Gastrocnemius medialis (tissue), 4 donors: ENCODE results near the gene ADAMTSL1. TPM values are rescaled to one million over a fixed set of nuclear protein-coding genes. Genes with fewer than 3 reads are reported as not detected.

Experiments
- ATAC-seq, 2 donors: fragments of 150-250 bp; one replicate each; pipeline ENCODE4 v1.9.1; 2016
- DNase-seq, 2 donors: peaks; one replicate each; pipeline ENCODE4 v3.0.0-alpha.2; 2019
- H3K27ac ChIP-seq, 4 donors: fragments of 200-600 bp; sonication (generic); 1 replicate in 1 of 4; 2 replicates in 3 of 4; pipeline ENCODE4 v1.5.1; 2016 to 2018; ENCODE audit warnings: mild to moderate bottlenecking in 2 of 4, moderate library complexity in 1 of 4
- H3K27me3 ChIP-seq, 3 donors: fragments of 200-600 bp; sonication (generic) in 2 of 3; 1 replicate in 1 of 3; 2 replicates in 2 of 3; pipeline versions ENCODE4 v1.5.1 to v1.6.0; 2016 to 2019; ENCODE audit warnings: mild to moderate bottlenecking in 1 of 3, moderate library complexity in 1 of 3
- H3K36me3 ChIP-seq, 2 donors: fragments of 200-600 bp; sonication (generic) in 1 of 2; one replicate each; pipeline ENCODE4 v1.5.1; 2017 to 2018
- H3K4me1 ChIP-seq, 2 donors: fragments of 200-600 bp; sonication (generic) in 1 of 2; one replicate each; pipeline ENCODE4 v1.5.1; 2016 to 2017; ENCODE audit warnings: mild to moderate bottlenecking in 2 of 2
- H3K4me3 ChIP-seq, 4 donors: fragments of 200-600 bp; sonication (generic) in 3 of 4; 1 replicate in 1 of 4; 2 replicates in 3 of 4; pipeline ENCODE4 v1.5.1; 2016 to 2019; ENCODE audit warnings: mild to moderate bottlenecking in 2 of 4
- H3K9me3 ChIP-seq, 3 donors: fragments of 200-600 bp; sonication (generic) in 2 of 3; 1 replicate in 1 of 3; 2 replicates in 2 of 3; pipeline ENCODE4 v1.5.1; 2016 to 2019
- CTCF ChIP-seq, 5 experiments: fragments of 450-650 bp in 3 of 5; fragments of 200-600 bp in 2 of 5; sonication (generic) in 2 of 5; IDR thresholded peaks in 4 of 5; conservative IDR thresholded peaks in 1 of 5; 1 replicate in 4 of 5; 2 replicates in 1 of 5; pipeline ENCODE4 v1.5.1; 2016 to 2019; ENCODE audit warnings: antibody characterized with exemption in 5 of 5, mild to moderate bottlenecking in 3 of 5, moderate library complexity in 3 of 5
- POLR2A ChIP-seq, 2 donors: fragments of 450-650 bp; IDR thresholded peaks; one replicate each; pipeline ENCODE4 v1.6.1; 2017; ENCODE audit warnings: antibody characterized with exemption in 2 of 2, mild to moderate bottlenecking in 2 of 2, moderate library complexity in 2 of 2
- in situ Hi-C, 4 donors: fragments of 200-750 bp; cut with MboI; loops; one replicate each; pipeline versions ENCODE4 v1.15.0 to v1.8.0; 2017; ENCODE audit warnings: low sequenced_read_pairs in 4 of 4
- intact Hi-C: fragments of 100-400 bp; cut with DNase I; formaldehyde crosslinking; loops from one replicate; pipeline ENCODE4 v1.15.1; 2023; ENCODE audit warnings: low total_unique reads
- total RNA-seq, 4 donors: library from RNA; depleted of rRNA; stranded (reverse); fragments of >200 nt; gene quantifications; one replicate each; pipeline versions ENCODE4 v1.1.0 to v1.2.3, GENCODE V29; 2016

Gene ADAMTSL1
- total RNA-seq, 4 donors from 2014 or later: 0.05 to 0.58 (median 0.28) TPM

GRCh38 chr9:18467696-18468095 is 6.3 kb upstream of the ADAMTSL1 start:
- in situ Hi-C loops (no loop called here), intact Hi-C loops (no loop called here)
- Histone ChIP-seq H3K4me3 (no peak overlapping the region), H3K36me3 (no peaks in the 10 kb centered on the region), H3K27ac (no peak overlapping the region), H3K4me1 (no peaks in the 10 kb centered on the region), H3K9me3 (no peaks in the 10 kb centered on the region), H3K27me3 (no peaks in the 10 kb centered on the region)
- TF ChIP-seq CTCF (IDR thresholded peaks at IDR 0.05 in 4 of 5, conservative IDR thresholded peaks at IDR 0.05 in 1 of 5): no peak
- no peak for TF ChIP-seq POLR2A (IDR thresholded peaks at IDR 0.05)
- no peak for DNase-seq
- ATAC-seq: no peak

GRCh38 chr9:18472435-18472834 is 1.5 kb upstream of the ADAMTSL1 start:
- H3K9me3 ChIP-seq: no peaks in the 10 kb centered on the region
- peaks cover 0 to 7% of the 10 kb centered on the region in 2 donors for H3K4me1 ChIP-seq
- in situ Hi-C loops: no loop called here
- intact Hi-C loops: no loop called here
- DNase-seq (no peak), ATAC-seq (no peak)
- H3K4me3 ChIP-seq: no peak overlapping the region
- H3K36me3 ChIP-seq: no peaks in the 10 kb centered on the region
- H3K27ac ChIP-seq: no peak overlapping the region
- TF ChIP-seq POLR2A (IDR thresholded peaks at IDR 0.05) (no peak), CTCF (IDR thresholded peaks at IDR 0.05 in 4 of 5, conservative IDR thresholded peaks at IDR 0.05 in 1 of 5) (no peak)
- no peaks in the 10 kb centered on the region for H3K27me3 ChIP-seq

- no peaks in the 10 kb centered on the region for H3K9me3 ChIP-seq
- H3K27me3 ChIP-seq: no peaks in the 10 kb centered on the region
- intact Hi-C loops (no loop called here), in situ Hi-C loops (no loop called here)
- ATAC-seq (no peak), DNase-seq (no peak)
- peaks cover 0 to 7% of the 10 kb centered on the region in 2 donors for H3K4me1 ChIP-seq
- no peak overlapping the region for H3K27ac ChIP-seq
- H3K36me3 ChIP-seq: no peaks in the 10 kb centered on the region
- TF ChIP-seq POLR2A (IDR thresholded peaks at IDR 0.05): no peak
- TF ChIP-seq CTCF (IDR thresholded peaks at IDR 0.05 in 4 of 5, conservative IDR thresholded peaks at IDR 0.05 in 1 of 5): no peak
- H3K4me3 ChIP-seq: no peak overlapping the region
These were observed 1.1 kb upstream of the ADAMTSL1 start for GRCh38 chr9:18472841-18473251.

GRCh38 chr9:18474783-18475182 is 830 bp downstream of the ADAMTSL1 start:
- no peak overlapping the region for H3K4me3 ChIP-seq
- no peaks in the 10 kb centered on the region for H3K36me3 ChIP-seq
- in situ Hi-C loops (no loop called here), intact Hi-C loops (no loop called here)
- no peak for TF ChIP-seq CTCF (IDR thresholded peaks at IDR 0.05 in 4 of 5, conservative IDR thresholded peaks at IDR 0.05 in 1 of 5)
- TF ChIP-seq POLR2A (IDR thresholded peaks at IDR 0.05): no peak
- peaks cover 0 to 7% of the 10 kb centered on the region in 2 donors for H3K4me1 ChIP-seq
- H3K9me3 ChIP-seq: no peaks in the 10 kb centered on the region
- H3K27me3 ChIP-seq: no peaks in the 10 kb centered on the region
- DNase-seq (no peak), ATAC-seq (no peak)
- no peak overlapping the region for H3K27ac ChIP-seq

- Histone ChIP-seq H3K4me3 (no peak overlapping the region), H3K36me3 (no peaks in the 10 kb centered on the region), H3K9me3 (no peaks in the 10 kb centered on the region), H3K4me1 (peaks cover 0 to 7% of the 10 kb centered on the region in 2 donors), H3K27me3 (no peaks in the 10 kb centered on the region), H3K27ac (no peak overlapping the region)
- intact Hi-C loops (no loop called here), in situ Hi-C loops (no loop called here)
- TF ChIP-seq CTCF (IDR thresholded peaks at IDR 0.05 in 4 of 5, conservative IDR thresholded peaks at IDR 0.05 in 1 of 5) (no peak), POLR2A (IDR thresholded peaks at IDR 0.05) (no peak)
- DNase-seq (no peak), ATAC-seq (no peak)
These were observed 3.2 kb downstream of the ADAMTSL1 start for GRCh38 chr9:18477121-18477660.
